ENCODE data around the gene FSCN2. TPM values are rescaled to one million over a fixed set of nuclear protein-coding genes. Genes with fewer than 3 reads are reported as not detected.
A peak's percentile ranks its signal among the peaks of the same experiment; 100 is the strongest.

FSCN2 gene
- total RNA-seq, 1 experiment from 2014 or later = 0.31 TPM

DNA sequence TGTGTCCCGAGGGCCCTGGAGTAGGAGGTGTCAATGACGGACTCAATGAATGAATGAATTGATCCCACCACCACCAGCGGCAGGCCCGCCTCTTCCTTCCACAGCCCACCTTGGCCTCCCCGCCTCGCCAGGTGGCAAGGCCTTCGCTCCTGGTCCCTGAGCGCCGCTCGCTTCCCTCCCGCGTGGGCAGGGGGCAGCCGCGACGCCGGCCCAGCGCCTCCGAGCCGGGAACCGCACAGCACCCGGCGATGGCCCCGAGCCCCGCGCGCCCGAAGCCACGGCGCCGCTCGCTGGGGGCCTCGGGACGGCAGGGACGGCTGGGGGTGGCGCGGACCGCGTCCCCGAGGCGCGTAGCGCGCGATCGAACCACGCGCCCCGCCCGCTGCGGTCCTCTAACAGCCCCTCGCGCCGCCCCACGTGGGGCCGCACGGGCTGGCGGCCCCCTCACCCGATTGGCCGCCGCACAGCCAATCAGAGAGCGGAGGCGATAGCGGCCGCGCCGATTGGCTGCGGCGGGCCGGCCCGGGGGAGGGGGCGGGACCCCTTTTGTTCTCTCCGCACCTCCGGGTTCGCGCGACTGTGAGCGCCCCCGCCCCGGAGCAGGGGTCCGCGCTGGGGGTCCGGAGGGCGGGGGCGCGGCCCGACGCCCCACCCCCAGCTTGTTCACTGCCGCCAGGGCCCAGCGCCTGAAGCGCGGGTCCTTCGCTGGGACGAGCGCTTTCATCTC is 46.9 kb upstream of the FSCN2 start (continued):
- TF ChIP-seq, protein P1, sequence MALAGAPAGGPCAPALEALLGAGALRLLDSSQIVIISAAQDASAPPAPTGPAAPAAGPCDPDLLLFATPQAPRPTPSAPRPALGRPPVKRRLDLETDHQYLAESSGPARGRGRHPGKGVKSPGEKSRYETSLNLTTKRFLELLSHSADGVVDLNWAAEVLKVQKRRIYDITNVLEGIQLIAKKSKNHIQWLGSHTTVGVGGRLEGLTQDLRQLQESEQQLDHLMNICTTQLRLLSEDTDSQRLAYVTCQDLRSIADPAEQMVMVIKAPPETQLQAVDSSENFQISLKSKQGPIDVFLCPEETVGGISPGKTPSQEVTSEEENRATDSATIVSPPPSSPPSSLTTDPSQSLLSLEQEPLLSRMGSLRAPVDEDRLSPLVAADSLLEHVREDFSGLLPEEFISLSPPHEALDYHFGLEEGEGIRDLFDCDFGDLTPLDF (CRISPR knock-in tag; IDR thresholded peaks at IDR 0.05) = no peak
- TF ChIP-seq ZMAT4 (CRISPR knock-in tag; IDR thresholded peaks at IDR 0.05) (no peak), JUN (CRISPR knock-in tag; IDR thresholded peaks at IDR 0.05) (peak; percentile 89), RELA (CRISPR knock-in tag; IDR thresholded peaks at IDR 0.05; ENCODE audit: borderline replicate concordance) (no peak), CBFB (CRISPR knock-in tag; IDR thresholded peaks at IDR 0.05; ENCODE audit: low read depth) (no peak), E2F5 (CRISPR knock-in tag; IDR thresholded peaks at IDR 0.05) (0 out of 2 replicates have a peak, but pooled peaks have one; percentile 45), TCF7 (CRISPR knock-in tag; IDR thresholded peaks at IDR 0.05; ENCODE audit: low read depth) (peak; percentile 77), ELF4 (CRISPR knock-in tag; IDR thresholded peaks at IDR 0.05; ENCODE audit: low read depth) (peak; percentile 28; the same call in 1 of the 2 replicates), AFF4 (CRISPR knock-in tag; IDR thresholded peaks at IDR 0.05; ENCODE audit: borderline replicate concordance) (no peak), ETV6 (CRISPR knock-in tag; IDR thresholded peaks at IDR 0.05) (peak; percentile 90), ZNF671 (CRISPR knock-in tag; IDR thresholded peaks at IDR 0.05) (no peak)

GRCh38 chr17:81481815-81482505 is 46.2 kb upstream of the FSCN2 start:
- H3K9me3 Mint-ChIP-seq = no peaks in the 10 kb centered on the region
- H3K4me1 Mint-ChIP-seq = peaks cover 7% of the 10 kb centered on the region; the same call in 1 of the 2 replicates
- DNase-seq (ENCODE audit: low spot score) = no peak
- H3K27me3 Mint-ChIP-seq (ENCODE audit: low read depth) = peaks cover 69% of the 10 kb centered on the region
- ChIA-PET POLR2A (no interaction called here), CTCF (interaction anchor here (0.7 to 2.7 kb wide), 8 partner anchors 10 to 227 kb away, joined by 3 to 8 read pairs (median 4); no protein-coding TSS in a partner anchor)
- TF ChIP-seq NR1H2 (CRISPR knock-in tag; IDR thresholded peaks at IDR 0.05) = no peak
- TF ChIP-seq ETV6 (CRISPR knock-in tag; IDR thresholded peaks at IDR 0.05) = no peak
- no peak for TF ChIP-seq SOX15 (CRISPR knock-in tag; IDR thresholded peaks at IDR 0.05)
- TF ChIP-seq, protein P2, sequence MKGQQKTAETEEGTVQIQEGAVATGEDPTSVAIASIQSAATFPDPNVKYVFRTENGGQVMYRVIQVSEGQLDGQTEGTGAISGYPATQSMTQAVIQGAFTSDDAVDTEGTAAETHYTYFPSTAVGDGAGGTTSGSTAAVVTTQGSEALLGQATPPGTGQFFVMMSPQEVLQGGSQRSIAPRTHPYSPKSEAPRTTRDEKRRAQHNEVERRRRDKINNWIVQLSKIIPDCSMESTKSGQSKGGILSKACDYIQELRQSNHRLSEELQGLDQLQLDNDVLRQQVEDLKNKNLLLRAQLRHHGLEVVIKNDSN (CRISPR knock-in tag; IDR thresholded peaks at IDR 0.05) = no peak
- TF ChIP-seq EMX1 (CRISPR knock-in tag; IDR thresholded peaks at IDR 0.05) = no peak
- no peak for TF ChIP-seq RELA (CRISPR knock-in tag; IDR thresholded peaks at IDR 0.05; ENCODE audit: borderline replicate concordance)
- TF ChIP-seq, protein P3, sequence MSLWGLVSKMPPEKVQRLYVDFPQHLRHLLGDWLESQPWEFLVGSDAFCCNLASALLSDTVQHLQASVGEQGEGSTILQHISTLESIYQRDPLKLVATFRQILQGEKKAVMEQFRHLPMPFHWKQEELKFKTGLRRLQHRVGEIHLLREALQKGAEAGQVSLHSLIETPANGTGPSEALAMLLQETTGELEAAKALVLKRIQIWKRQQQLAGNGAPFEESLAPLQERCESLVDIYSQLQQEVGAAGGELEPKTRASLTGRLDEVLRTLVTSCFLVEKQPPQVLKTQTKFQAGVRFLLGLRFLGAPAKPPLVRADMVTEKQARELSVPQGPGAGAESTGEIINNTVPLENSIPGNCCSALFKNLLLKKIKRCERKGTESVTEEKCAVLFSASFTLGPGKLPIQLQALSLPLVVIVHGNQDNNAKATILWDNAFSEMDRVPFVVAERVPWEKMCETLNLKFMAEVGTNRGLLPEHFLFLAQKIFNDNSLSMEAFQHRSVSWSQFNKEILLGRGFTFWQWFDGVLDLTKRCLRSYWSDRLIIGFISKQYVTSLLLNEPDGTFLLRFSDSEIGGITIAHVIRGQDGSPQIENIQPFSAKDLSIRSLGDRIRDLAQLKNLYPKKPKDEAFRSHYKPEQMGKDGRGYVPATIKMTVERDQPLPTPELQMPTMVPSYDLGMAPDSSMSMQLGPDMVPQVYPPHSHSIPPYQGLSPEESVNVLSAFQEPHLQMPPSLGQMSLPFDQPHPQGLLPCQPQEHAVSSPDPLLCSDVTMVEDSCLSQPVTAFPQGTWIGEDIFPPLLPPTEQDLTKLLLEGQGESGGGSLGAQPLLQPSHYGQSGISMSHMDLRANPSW (CRISPR knock-in tag; conservative IDR thresholded peaks at IDR 0.05; ENCODE audit: low read depth) = no peak
- TF ChIP-seq TP53 (CRISPR knock-in tag; IDR thresholded peaks at IDR 0.05) = no peak
- TF ChIP-seq, protein P4, sequence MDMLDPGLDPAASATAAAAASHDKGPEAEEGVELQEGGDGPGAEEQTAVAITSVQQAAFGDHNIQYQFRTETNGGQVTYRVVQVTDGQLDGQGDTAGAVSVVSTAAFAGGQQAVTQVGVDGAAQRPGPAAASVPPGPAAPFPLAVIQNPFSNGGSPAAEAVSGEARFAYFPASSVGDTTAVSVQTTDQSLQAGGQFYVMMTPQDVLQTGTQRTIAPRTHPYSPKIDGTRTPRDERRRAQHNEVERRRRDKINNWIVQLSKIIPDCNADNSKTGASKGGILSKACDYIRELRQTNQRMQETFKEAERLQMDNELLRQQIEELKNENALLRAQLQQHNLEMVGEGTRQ (CRISPR knock-in tag; IDR thresholded peaks at IDR 0.05) = no peak
- no peak for ATAC-seq
- peak overlapping the region; percentile 63 for H3K4me3 Mint-ChIP-seq
- H3K27ac Mint-ChIP-seq = no peak overlapping the region
- H3K36me3 Mint-ChIP-seq = no peaks in the 10 kb centered on the region
